ENCODE measurements around the gene PLXNA3.
A peak's percentile ranks its signal among the peaks of the same experiment; 100 is the strongest.

The PLXNA3 gene

DNA sequence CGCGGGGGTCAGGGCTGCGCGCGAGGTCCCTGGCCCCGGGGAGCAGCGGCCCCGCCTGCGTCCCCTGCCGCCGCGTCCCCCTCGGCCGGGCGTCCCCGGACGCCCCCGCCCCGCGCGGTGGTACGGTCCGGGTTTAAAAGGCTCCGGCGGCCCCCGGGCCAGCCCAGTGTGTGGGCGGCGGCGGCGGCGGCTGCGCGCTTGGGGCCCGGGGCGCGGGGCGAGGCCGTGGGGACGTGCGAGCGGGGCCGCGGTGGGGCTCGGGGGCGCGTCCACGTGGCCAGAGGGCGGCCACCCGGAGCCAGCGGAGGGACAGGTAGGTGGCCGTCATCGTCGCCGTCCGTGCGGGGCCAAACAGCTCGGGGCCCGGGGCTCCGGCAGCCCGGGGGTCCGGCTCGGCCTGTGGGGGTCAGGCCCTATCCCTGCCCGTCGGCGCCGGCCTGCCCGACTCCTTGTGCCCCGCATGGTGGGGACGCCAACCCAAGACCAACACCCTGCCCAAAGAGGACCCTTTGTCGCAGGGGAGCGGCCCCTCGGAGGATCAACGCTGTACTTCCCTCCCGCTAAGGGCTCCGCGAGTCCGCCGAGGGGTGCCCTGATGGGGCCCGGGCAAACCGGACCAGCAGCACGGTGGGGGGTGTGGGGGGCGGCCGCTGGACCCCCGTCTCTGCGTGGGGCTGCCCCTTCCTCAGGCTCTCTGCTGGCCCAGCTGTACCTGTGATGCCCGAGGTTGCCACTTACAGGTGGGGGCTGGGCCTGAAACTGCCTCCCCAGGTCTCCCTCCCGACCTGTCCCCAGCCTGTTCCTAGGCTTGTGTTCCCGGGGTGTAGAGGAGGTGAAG lies at the start of gene PLXNA3:
Gene PLXNA3, plus strand, starts transcription at position 166 of the 838 bp plus-strand sequence. CDS start 1,903 bp downstream, outside the sequence.
- DNase-seq, result peak; percentile 46 to 66

- DNase-seq, result no peak
Observed at GRCh38 chrX:154408659-154409221, 49.3 kb upstream of the PLXNA3 start.

DNA sequence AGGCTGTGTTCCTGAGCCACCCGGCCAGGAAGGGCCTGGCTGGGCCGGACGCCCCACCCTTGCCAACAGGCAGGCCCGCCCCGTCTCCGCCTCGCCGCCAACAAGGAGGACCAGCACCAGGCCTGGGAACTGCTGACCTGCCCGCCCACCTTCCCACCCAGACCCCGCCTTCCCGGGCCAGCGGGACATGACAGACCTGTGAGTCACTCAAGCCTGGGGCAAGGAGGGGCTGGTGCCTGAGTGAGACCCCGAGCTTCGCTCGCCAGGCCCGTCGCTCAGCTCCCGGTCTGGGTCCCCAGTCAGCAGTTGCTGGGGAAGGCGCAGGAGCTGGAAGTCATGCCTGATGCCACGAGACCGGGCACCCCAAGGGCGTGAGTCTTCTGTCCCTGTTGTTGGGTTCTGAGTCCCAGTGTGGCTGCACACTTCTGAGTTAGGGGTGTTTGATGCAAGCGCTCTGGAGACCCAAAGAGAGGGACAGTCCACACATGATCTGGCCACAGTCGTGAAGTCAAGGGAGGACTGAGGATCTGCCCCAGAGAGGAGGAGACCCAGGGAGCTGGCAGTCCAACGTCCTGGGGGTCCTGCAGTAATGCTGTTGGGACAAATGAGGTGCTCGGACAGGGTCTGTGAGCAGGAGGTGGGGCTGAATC lies 48.7 kb upstream of the PLXNA3 start, which contains the start of gene DNASE1L1:
Gene DNASE1L1, minus strand, starts transcription at position 33 of the 650 bp plus-strand sequence. CDS start 3,686 bp downstream, outside the sequence.
- no peak for DNase-seq

DNA sequence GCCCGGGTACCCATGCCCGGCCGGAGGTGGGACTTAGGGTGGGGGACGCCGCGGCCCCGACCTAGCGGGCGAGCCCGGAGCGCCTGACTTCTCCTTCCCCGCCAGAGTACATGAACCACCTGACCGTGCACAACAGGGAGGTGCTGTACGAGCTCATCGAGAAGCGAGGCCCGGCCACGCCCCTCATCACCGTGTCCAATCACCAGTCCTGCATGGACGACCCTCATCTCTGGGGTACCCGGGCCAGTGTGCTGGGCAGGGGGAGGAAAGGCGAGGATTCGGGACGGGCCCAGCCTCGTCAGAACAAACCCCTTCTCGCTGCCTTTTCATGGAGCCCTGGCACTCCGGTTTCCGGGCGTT lies 46.1 kb upstream of the PLXNA3 start:
- DNase-seq, result peak; percentile 58 to 60

DNA sequence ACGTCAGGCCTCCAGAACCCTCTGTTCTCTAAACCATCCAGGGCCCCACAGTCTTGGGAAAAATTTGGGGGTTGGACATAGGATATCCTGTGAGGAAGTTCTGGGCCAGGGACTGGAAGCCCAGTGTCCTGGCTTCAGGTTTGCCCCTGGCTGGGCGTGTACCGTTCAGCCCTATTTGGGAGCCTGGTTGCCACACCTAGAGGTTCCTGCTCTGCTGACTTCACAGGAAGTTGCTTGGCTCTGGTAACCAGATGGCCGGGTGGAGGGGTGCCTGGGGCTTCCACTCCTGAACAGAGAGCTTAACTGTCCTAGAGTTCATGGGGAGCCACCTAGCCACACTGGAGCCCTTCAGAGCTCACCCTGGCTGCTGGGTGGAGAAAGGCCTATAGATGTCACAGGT lies 45.6 kb upstream of the PLXNA3 start:
- DNase-seq, result no peak

GRCh38 chrX:154413142-154413541 lies 44.9 kb upstream of the PLXNA3 start:
- no peak for DNase-seq

DNA sequence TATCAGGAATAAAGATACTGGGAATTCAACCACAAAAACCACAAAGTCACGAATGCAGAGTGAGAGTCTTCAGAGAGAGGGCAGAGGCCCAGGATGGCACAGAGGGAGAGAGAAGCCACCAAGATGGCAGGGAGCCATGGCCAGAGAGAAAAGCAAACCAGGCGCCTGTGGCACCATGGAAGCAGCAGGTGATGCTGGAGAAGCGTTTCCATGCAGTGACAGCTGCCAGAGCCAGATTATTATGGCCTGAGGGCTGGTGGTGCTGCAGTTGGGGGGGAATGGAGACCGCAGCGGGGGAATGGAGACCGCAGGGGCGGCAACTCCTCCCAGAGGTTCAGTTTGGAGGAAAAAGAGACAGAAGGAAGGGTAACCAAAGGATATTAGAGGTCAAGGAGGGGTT lies 40.9 kb upstream of the PLXNA3 start:
- DNase-seq, result no peak

GRCh38 chrX:154419189-154419588 lies 38.9 kb upstream of the PLXNA3 start:
- DNase-seq, result no peak

GRCh38 chrX:154419688-154420401 lies 38.2 kb upstream of the PLXNA3 start:
- no peak for DNase-seq

DNA sequence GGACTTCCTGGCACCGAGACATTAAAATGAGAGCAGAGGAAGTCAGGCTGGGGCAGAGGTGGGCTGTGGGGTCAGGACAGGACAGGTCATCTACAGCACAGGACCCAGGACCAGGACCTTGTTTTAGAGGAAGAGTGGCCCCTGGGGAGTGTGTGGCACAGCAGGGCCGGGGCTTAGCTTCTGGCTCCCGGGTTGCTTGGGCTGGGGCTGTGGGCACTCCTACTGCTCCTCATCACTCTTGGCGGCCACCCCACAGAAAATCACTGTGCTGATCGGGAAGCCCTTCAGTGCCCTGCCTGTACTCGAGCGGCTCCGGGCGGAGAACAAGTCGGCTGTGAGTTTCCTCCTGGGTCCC lies 37.7 kb upstream of the PLXNA3 start:
- DNase-seq, result no peak

DNA sequence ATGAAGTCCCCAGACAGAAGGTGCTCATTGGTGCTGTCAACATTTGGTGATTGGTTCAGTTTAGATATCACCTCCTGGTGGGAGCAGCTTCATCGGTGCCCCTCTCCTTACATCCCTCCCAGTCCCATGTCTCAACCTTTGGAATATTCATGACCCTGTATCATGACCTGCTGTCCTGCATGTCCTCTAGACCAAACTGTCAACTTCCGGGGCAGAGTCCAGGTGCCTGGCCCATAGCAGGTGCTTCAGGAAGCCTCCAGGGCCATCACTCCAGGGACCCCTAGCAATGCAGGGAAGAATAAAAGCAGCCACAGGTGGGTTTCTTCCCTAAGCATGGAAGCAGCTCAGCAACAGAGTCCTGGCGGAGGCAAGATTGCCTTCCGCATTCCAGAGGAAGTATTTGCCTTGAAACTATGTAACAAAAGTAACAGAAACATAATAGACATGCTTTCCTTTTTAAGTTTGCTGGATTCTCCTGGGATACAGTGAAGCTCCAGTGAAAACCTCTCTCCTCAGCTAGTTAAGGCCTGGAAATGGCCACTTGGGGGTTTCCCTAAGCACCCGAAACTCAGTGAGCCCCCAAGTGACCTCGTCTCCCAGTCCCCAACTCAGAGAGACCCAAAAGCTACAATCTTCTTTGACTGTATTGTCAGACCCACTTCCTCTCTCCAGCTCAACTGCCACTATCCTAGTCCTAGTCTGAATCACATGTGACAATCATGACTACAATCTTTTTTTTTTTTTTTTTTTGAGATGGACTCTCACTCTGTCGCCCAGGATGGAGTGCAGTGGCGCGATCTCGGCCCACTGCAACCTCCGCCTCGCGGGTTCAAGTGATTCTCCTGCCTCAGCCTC lies 30.9 kb upstream of the PLXNA3 start:
- no peak for DNase-seq

GRCh38 chrX:154428176-154429171 lies 29.6 kb upstream of the PLXNA3 start, which contains the start of gene ATP6AP1:
Gene ATP6AP1 (plus strand): TSS chrX:154428677. CDS start chrX:154428693, 16 bp downstream.
- peak; percentile 81 to 84 for DNase-seq

DNA sequence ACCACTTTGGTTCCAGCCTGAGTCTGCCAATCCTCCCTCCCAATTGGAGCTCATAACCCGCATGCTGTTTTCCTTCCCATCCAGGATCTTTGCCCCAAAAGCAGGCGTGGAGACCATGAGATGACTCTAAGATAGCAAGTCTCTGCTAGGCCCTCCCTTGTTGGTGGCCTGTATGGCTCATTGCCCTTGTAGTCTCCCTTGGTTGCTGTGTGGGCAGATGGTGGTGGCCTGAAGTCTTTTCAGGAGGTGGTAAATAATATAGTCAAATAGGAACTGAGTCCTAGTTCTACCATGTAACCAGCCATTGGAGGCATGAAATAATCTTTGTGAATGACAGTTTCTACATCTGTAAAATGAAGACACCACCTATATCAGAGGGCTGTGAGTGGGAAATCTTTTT lies 28.4 kb upstream of the PLXNA3 start:
- DNase-seq, result no peak

DNA sequence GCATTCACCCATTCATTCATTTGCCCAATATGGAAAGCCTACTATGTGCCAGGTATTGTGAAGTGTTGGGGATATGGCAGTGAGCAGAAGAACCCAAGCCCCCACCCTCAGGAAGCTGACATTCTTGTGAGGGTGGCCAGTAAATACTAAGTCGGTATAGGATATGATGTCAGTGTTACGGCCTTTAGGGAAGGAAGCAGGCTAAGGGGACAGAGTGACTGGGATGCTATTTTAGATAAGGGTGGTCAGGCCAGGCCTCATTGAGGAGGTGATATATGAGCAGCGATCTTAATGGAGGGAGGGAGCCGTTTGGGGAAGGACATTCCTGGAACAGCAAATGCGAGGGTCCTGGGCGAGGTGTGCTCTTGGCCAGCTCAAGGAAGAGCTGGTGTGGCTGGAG lies 27.6 kb upstream of the PLXNA3 start:
- DNase-seq, result no peak

- DNase-seq, result no peak
Observed at GRCh38 chrX:154430916-154431315, 27.2 kb upstream of the PLXNA3 start.

DNA sequence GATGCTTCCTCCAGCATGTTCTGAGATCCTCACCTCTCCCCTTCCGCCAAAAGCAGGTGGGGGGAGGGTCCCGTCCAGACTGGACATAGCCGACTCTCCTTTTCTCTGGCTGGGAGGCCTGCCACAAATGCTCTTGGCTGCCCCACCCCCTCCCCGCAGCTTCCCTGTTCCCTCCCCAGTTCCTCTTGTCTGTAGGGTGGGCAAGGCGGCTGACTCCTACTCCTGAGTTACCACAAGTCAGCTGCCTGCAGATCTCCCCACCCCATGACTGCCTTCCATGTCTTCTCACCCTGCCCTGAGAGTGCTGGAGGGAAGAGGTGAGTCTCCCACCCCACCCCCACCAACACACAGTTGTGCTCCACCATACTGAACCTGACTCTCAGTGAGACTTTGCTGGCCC lies 26.7 kb upstream of the PLXNA3 start:
- no peak for DNase-seq

GRCh38 chrX:154432210-154432609 lies 25.9 kb upstream of the PLXNA3 start:
- DNase-seq, result no peak

GRCh38 chrX:154433605-154434004 lies 24.5 kb upstream of the PLXNA3 start:
- DNase-seq, result no peak

- no peak for DNase-seq
Observed at GRCh38 chrX:154434394-154435168, 23.5 kb upstream of the PLXNA3 start.

DNA sequence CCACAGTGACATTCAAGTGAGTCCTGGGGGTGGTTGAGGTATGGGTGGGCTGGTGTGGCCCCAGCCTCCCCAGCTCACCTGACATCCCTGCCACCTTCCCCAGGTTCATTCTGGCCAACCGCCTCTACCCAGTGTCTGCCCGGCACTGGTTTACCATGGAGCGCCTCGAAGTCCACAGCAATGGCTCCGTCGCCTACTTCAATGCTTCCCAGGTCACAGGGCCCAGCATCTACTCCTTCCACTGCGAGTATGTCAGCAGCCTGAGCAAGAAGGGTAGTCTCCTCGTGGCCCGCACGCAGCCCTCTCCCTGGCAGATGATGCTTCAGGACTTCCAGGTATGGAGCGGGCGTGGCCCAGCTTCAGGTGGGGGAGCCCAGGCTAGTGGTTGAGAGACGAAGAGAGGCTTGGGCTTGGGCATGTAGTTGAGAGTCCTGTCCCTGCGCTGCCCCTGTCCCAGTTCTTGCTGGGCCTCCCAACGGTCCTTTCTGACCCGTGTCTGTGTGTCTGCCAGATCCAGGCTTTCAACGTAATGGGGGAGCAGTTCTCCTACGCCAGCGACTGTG lies 22.8 kb upstream of the PLXNA3 start:
- DNase-seq, result no peak
